MM.1S (cell line): ENCODE results near the gene NID2.

Source experiments
- CTCF ChIP-seq: fragments of 300-600 bp; sonication (generic); IDR thresholded peaks from 2 replicates; pipeline ENCODE4 v1.5.1; 2016; ENCODE audit warnings: antibody characterized with exemption, low read length, mixed read lengths
- EZH2 ChIP-seq: fragments of 300-600 bp; sonication (generic); optimal IDR thresholded peaks from 2 replicates; pipeline ENCODE3; 2017; ENCODE audit warnings: low read depth, mild to moderate bottlenecking, antibody characterized with exemption, low read length, mixed read lengths
- EZH2phosphoT487 ChIP-seq: fragments of 300-600 bp; sonication (generic); IDR thresholded peaks from 2 replicates; pipeline ENCODE4 v1.6.1; 2018; ENCODE audit warnings: antibody characterized with exemption, low read length

GRCh38 chr14:51989293-51990234 is 79.3 kb downstream of the NID2 start, which contains the start of gene RTRAF:
- TF ChIP-seq CTCF (no peak), EZH2 (no peak), EZH2phosphoT487 (no peak)
